ENCODE data around the gene HNRNPA1.

DNA sequence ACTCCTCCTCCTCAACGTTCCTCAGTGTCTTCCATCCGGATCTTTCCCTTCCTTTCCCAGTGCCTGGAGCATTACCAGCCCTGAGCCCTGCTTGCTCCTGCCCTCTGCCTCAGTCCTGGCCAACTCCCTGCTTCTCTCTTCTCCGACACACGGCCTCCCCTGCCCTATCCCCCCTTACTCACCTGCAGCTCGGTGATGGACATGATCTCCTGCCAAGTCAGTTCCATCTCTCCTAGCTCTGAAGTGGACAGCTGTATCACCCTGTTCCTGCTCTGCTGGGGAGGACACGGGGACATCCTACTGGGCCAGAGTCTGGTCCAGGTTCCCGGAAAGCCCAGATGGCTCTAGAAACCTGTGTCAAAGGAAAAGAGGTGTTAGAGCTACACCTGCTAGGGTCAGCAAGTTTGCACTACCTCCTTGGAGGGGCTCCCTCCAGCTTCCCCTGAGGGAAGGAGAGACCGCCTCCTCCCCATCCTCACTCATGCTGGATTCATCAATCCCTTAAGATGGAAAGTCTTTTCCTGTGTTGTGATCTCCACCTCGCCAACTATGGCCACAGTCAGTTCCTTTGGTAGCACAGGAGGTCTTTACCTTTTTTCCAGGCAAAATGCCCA is 14.5 kb downstream of the HNRNPA1 start:
- TF ChIP-seq POLR2AphosphoS5 (IDR thresholded peaks at IDR 0.05; ENCODE audit: borderline replicate concordance, low read depth, low read length) (no peak), EZH2 (IDR thresholded peaks at IDR 0.05) (no peak), FOXP2 (optimal IDR thresholded peaks at IDR 0.05; ENCODE audit: control extremely low read depth, extremely low read length, insufficient read depth) (no peak)

All from SK-N-MC (cell line).